CD4-positive, alpha-beta T cell treated with Interleukin-17A for 1 hour (primary cell): ENCODE measurements around the gene WDR62.

Source experiments
- DNase-seq: peaks from one replicate; pipeline ENCODE4 v3.0.0-alpha.2; 2020

WDR62 gene

GRCh38 chr19:36054733-36055686 is at the start of gene WDR62:
Gene WDR62 (plus strand): TSS chr19:36054897. CDS start chr19:36054972, 75 bp downstream.
- DNase-seq, result peak; percentile 40

GRCh38 chr19:36006955-36007354 is 47.7 kb upstream of the WDR62 start:
- no peak for DNase-seq

DNA sequence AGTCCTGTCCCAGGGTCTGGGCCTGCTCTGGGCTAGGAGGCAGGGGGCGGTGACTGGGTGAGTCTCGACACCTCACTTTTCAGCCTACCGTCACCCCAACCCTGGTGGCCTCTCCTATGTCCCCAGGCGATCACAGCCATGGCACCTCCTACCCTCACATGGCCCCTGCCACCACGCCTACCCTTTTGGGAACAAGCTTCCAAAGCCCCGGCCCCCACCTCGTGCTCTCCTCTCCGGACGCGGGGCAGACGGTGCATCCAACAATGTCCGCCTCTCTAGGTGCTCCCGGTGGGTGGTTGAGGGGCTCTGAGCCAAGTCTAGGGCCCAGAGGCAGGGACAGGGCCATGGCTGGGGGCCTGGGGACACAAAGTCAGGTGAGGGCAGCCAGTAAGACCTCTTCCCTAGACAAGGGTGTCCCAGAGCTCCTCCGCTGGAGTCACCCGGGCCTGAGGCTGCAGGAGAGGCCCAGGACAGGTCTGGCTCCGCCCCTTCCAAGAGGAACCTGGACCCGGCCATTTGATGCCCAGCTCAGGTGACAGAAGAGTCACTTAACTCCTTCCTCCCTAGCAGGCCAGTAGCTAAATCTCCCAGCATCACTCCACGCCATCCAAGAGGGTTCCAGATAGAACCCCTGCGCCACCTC is 46.2 kb upstream of the WDR62 start, which contains the start of gene SYNE4:
Gene SYNE4 (minus strand): TSS at position 478 of the 643 bp plus-strand sequence. CDS start 132 bp downstream, at position 346.
- DNase-seq, result no peak

DNA sequence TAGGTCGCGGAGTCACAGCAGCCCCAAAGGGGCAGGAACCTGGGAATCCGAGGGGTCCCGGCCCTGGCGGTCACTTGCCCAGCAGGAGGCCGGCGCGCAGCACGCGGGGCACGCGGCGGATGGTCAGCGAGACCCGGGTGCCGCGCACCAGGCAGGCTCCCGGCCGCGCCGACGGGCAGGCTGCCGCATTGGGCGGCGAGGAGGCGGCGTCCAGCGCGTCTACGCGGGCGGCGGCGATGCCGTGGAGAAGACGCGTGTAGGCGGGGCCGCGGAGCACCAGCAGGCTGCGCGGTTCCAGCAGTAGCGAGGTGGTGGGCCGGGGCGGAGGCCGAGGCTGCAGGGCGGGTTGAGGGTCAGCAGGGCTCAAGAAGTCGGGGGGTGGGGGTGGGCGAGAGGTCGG is 45.5 kb upstream of the WDR62 start:
- DNase-seq, result peak; percentile 41

- DNase-seq, result no peak
These were observed 44.9 kb upstream of the WDR62 start for GRCh38 chr19:36009633-36010379.

DNA sequence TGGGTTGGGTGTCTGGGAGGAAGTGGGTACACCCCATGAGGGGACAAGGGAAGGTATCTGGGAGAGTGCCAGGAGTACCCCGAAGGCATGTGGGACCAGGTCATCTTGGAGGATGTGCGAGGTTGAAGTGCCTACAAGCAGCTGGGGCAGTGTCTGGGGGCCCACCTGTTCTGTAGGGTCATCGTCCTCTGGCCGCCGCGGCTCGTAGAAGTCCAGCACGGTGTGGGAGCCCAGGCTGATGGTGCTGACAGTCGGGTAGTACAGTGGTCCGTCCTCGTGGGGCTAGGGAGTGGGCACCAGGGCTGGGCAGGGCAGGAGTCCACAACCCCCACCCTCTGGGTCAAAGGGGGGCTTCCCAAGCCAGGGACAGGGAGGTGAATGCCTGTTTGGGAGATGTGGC is 44.3 kb upstream of the WDR62 start:
- DNase-seq, result no peak

DNA sequence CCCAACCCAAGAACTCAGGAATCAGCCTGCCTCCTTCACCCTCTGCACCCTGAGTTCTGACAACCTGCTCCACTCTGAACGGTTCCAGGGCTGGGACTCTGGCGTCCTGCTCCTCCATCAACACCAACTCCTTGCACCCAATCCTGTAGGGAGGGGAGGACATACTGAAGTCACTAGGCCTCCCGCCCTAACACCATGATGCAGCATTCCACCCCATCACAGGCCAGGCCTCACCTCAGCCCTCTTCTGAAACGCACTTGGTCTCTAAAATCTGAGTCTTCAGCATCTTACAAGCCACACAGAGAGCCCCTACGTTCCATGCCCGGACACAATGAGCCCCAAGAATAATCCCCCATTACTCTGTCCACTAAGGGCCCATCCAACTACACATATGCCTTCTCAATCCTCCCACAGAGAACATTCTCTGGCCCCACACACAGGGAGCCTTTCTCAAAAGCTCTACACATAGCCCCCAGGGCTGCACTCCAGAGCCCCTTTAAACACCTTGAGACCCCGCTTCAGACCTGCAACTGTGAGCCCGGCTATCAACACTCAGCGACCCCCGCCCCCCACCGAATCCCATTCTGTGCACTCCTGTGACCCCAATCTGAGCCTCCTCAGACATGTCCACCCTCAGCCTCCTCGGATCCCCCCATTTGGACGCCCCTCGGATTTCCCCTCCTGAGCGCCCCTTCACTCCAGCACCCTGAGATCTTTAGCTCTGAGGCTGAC is 41.3 kb upstream of the WDR62 start:
- DNase-seq, result no peak

DNA sequence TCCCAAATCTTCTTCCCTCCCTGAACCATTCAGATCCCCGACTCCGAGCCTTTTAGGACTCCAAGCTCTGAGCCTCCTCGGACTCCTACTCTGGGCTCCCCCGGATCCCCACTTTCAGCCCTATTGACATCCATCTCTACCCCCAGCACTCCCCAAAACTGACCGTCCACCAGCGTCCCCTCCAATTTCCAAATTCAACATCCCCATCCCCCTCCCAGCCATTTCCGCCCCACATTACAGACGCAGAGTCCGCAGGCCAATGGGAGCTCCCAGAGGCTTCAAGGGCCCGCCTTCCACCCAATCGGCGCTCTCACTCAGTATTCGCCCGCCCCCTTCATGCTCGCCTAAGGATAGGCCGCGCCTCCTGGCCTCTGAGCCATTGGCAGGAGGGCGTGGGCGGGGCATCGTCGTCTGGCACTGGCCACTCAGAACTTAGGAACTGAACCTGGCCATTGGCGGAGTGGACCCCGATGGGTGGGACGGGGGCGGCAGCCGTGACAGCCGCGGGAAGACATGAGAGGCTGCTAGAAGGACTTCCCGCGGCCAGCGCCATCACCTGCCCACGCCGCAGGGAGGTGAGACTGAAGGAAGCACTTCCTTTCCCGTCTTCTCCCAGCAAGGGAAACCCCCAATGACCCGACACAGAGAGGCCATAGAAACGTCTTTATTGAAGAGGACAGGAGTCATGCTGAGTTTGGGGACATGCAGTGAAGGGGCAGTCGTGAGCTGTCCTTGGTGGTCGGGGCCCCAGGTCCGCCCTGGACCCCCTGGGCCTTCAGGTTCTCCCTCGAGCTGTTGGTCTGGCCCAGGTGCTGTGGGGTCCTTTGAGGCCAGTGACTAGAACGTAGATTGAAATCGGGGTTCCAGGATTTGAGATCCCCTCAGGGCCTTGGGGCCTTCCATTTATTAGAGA is 40.4 kb upstream of the WDR62 start, which contains the start of gene ALKBH6:
Gene ALKBH6 (minus strand): TSS at position 202 of the 913 bp plus-strand sequence. CDS start 816 bp downstream, outside the sequence.
- DNase-seq, result peak; percentile 99

- DNase-seq, result no peak
These were observed 35.5 kb upstream of the WDR62 start for GRCh38 chr19:36019061-36019670.

- no peak for DNase-seq
These were observed 31.3 kb upstream of the WDR62 start for GRCh38 chr19:36023432-36023831.

DNA sequence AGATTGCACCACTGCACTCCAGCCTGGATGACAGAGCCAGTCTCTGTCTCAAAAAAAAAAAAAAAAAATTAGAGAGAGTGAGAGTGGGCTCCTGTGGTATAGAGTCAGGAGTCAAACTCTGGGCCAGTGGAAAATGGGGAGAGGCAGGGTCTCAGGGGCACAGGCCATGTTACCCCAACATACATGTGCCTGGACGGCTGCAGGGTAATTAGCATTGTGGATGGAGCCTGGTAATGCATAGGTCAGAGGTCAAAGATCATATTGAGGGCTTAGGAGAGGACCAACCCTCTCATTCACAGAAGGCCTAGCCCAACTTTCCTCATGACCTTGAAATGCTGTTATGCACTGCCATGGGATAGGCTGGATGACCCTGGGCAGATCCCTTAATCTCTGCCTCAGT is 29.2 kb upstream of the WDR62 start:
- DNase-seq, result no peak

DNA sequence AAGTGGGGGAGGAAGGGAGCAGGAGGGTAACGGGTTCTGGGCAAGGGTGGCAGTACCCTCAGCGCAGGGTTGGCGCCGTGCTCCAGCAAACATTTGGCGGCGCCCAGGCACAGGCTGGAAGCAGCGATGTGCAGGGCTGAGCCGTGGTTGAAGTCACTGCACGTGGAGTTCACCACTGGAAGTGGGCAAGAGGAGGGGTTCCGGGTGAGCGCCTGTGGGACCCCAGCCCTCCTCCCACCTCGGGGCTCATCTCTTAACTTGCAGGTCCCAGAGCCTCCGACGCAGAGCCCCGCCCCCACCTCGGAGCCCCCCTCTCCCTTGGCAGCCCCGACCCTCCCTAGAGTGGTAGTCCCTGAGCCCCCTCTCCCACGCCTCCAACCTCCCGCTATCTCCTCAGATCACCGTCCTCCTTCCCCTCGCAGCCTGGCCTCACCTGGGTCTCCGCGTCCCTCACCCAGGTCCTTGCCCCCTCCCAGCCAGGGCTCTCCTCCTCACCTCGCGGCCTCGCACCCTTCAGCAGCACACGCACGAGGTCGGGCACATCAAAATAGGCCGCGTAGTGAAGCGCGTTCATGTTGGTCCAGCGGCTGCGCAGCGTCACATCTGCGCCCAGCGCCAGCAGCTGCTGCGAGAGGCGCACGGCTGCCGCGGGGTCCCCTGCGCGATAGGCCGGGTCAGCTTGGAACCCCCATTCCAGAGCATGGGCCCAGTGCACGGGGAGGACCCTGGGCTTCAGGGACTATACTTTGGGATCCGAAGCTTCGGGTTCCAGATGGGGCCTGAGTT is 28.4 kb upstream of the WDR62 start:
- DNase-seq, result no peak

- DNase-seq, result no peak
These were observed 27.0 kb upstream of the WDR62 start for GRCh38 chr19:36027696-36028095.

GRCh38 chr19:36028313-36029041 is 26.2 kb upstream of the WDR62 start:
- DNase-seq, result no peak

GRCh38 chr19:36030264-36031148 is 24.2 kb upstream of the WDR62 start:
- no peak for DNase-seq

DNA sequence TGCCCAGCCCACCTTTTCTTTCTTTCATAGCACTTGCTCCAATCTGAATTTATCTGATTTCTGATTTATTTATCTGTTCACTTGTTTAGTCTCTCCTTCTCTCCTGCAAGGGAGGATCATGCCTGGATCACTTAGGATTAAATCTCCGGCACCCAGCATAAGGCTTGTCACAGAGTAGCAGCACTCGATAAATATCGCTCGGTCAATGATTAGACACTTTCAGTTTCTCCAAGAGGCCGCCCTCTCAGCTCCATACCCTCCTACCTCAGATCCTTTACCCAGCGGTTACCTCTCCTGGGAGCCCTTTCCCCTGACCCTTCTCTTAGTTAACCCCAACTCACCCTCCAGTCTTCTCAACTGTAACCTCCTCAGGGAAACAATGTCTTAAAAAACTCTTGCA is 23.4 kb upstream of the WDR62 start:
- DNase-seq, result no peak

DNA sequence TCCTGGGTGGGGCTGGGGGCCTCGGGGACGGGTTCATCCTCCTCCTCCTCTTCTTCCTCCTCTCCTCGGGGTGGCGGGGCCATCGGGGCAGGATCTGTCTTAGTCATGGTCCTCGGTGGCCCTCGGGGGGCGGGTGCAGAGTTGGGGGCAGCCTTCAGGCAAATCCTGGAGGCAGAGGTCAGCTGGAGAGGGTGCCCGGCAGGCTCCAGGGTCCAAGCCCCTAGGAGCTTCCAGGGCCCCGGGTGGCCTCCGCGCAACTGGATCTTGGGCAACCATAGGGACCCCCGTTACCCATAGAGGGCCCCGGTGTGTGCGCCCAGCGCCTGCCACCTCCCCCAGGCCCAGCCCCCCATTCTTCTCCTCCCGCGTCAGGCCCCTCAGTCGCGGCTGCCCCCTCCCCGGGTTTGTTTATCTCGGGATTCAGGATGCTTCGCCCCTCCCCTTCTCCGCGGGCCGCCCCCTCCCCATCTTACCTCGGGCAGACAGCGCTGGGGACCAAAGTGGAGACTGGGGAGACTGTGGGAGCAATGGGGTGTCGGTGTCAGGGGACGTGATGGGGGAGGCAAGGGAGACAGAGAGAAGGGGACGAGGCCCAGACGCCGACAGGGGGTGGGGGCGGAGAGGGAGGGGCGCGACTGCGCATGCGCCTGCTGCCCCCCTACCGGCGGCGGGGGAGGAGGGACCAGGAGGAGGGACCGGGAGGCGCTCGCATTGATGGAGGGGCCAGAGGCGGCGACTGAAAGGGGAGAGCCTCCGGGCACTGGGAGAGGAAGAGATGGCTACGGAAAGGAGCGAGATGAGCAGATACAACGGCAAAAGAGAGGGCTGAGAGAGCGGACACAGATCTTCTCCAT is 22.2 kb upstream of the WDR62 start, which contains the start of gene CLIP3:
Gene CLIP3 (minus strand): TSS at position 623 of the 854 bp plus-strand sequence. CDS start 516 bp downstream, at position 107.
- peak; percentile 26 for DNase-seq
